Spleen (tissue), 11 donors: ENCODE results near the gene NUAK1. TPM values are rescaled to one million over a fixed set of nuclear protein-coding genes. Genes with fewer than 3 reads are reported as not detected.
A peak's percentile ranks its signal among the peaks of the same experiment; 100 is the strongest.

Experiments used
- DNase-seq: peaks from one replicate; pipeline ENCODE4 v3.0.0-alpha.2; 2020
- H3K27ac ChIP-seq, 8 donors: fragments of 200-600 bp; sonication (generic) in 7 of 8; 1 replicate in 4 of 8; 2 replicates in 4 of 8; pipeline versions ENCODE4 v1.5.0 to v1.8.0; 2016 to 2021; ENCODE audit warnings: inconsistent platforms in 4 of 8, mild to moderate bottlenecking in 4 of 8, moderate library complexity in 1 of 8
- H3K27me3 ChIP-seq, 7 donors: fragments of 200-600 bp; sonication (generic) in 6 of 7; replicated peaks in 1 of 7; 1 replicate in 4 of 7; 2 replicates in 3 of 7; pipeline versions ENCODE4 v1.5.0 to v1.8.0; 2016 to 2021; ENCODE audit warnings: inconsistent platforms in 3 of 7, mild to moderate bottlenecking in 1 of 7
- H3K36me3 ChIP-seq, 6 donors: fragments of 200-600 bp; sonication (generic) in 5 of 6; 1 replicate in 4 of 6; 2 replicates in 2 of 6; pipeline versions ENCODE4 v1.5.0 to v1.8.0; 2016 to 2021; ENCODE audit warnings: inconsistent platforms in 2 of 6
- H3K4me1 ChIP-seq, 6 donors: fragments of 200-600 bp; sonication (generic) in 5 of 6; 1 replicate in 3 of 6; 2 replicates in 3 of 6; pipeline versions ENCODE4 v1.5.0 to v1.8.0; 2016 to 2021; ENCODE audit warnings: inconsistent platforms in 3 of 6
- H3K4me3 ChIP-seq, 8 donors: fragments of 200-600 bp; sonication (generic) in 7 of 8; 1 replicate in 4 of 8; 2 replicates in 4 of 8; pipeline versions ENCODE4 v1.5.0 to v1.8.0; 2016 to 2021; ENCODE audit warnings: inconsistent platforms in 4 of 8, mild to moderate bottlenecking in 4 of 8, moderate library complexity in 2 of 8
- H3K9me3 ChIP-seq, 8 donors: fragments of 200-600 bp; sonication (generic) in 7 of 8; 1 replicate in 4 of 8; 2 replicates in 4 of 8; pipeline versions ENCODE4 v1.5.0 to v1.8.0; 2016 to 2021; ENCODE audit warnings: inconsistent platforms in 4 of 8
- CTCF ChIP-seq, 11 experiments: fragments of 200-600 bp in 7 of 11; fragments of 450-650 bp in 4 of 11; sonication (generic) in 4 of 11; IDR thresholded peaks in 8 of 11; conservative IDR thresholded peaks in 3 of 11; 1 replicate in 7 of 11; 2 replicates in 4 of 11; pipeline versions ENCODE4 v1.4.0 to v1.8.0; 2016 to 2021; ENCODE audit warnings: antibody characterized with exemption in 11 of 11, inconsistent platforms in 4 of 11, mild to moderate bottlenecking in 1 of 11
- POLR2A ChIP-seq, 3 donors: fragments of 450-650 bp; IDR thresholded peaks; one replicate each; pipeline ENCODE4 v1.5.1; 2017; ENCODE audit warnings: antibody characterized with exemption in 3 of 3, mild to moderate bottlenecking in 1 of 3
- POLR2AphosphoS5 ChIP-seq, 3 donors: sonication (generic); formaldehyde crosslinking; IDR thresholded peaks; one replicate each; pipeline ENCODE4 v1.5.1; 2017; ENCODE audit warnings: antibody characterized with exemption in 3 of 3
- WGBS, 5 donors: extraction: QIAGEN DNeasy Blood & Tissue Kit in 3 of 5; methylation state at CpG; one replicate each; pipeline versions ENCODE4 v1.1.5 to v1.1.7; 2013 to 2018; 5-methylcytosine and 5-hydroxymethylcytosine counted together
- intact Hi-C: fragments of 100-400 bp; cut with DNase I; formaldehyde crosslinking; loops from one replicate; pipeline ENCODE4 v1.15.0; 2023; ENCODE audit warnings: low total_unique reads
- polyA plus RNA-seq, 3 donors: library from polyadenylated mRNA; stranded (reverse); fragments of 200-250 nt; gene quantifications; one replicate each; pipeline ENCODE4 v1.2.1, GENCODE V29; 2013
- total RNA-seq, 7 donors: library from RNA; depleted of rRNA in 3 of 7; stranded (reverse); fragments of >200 nt in 3 of 7; fragmentation: NEBNext Ultra II Directional in 4 of 7; extraction: Animal tissue kit (Norgen Biotek cat#: 25700) in 4 of 7; gene quantifications; one replicate each; pipeline versions ENCODE4 v1.1.0 to v1.2.1, GENCODE V29; 2016 to 2021
- donor health status: healthy with polysubstance abuse.
- donor health status: DM: no; HTN: no; CAD: no; lungs with moderate emphysema.
- donor health status: DM: no; HTN: no; CAD: no.
- donor health status: Bipolar disorder and iron deficiency.
- donor health status: healthy.
- donor health status: DM: no; HTN: no; CAD: no.
- donor health status: DM: yes; HTN: yes; CAD: no.

The NUAK1 gene
- total and polyA plus RNA-seq, 10 donors: 0.20 to 3.3 (median 1.2) TPM

GRCh38 chr12:106141452-106141851 lies 2.7 kb upstream of the NUAK1 start:
- DNase-seq: no peak
- H3K4me1 ChIP-seq: peaks cover 5 to 34% (median 21%) of the 10 kb centered on the region in 6 donors
- no peak overlapping the region for H3K27ac ChIP-seq
- WGBS, 5 donors: 71 to 81% (median 81%) methylated on average over 3 of the region's 3 CpGs
- H3K4me3 ChIP-seq: no peak overlapping the region
- peaks cover 0 to 83% (median 40%) of the 10 kb centered on the region in 7 donors for H3K27me3 ChIP-seq
- intact Hi-C loops: no loop called here
- TF ChIP-seq POLR2A (IDR thresholded peaks at IDR 0.05) (no peak), CTCF (IDR thresholded peaks at IDR 0.05 in 8 of 11, conservative IDR thresholded peaks at IDR 0.05 in 3 of 11) (no peak), POLR2AphosphoS5 (IDR thresholded peaks at IDR 0.05) (no peak)
- no peaks in the 10 kb centered on the region for H3K36me3 ChIP-seq
- H3K9me3 ChIP-seq: no peaks in the 10 kb centered on the region

GRCh38 chr12:106141003-106141402 lies 2.2 kb upstream of the NUAK1 start:
- Histone ChIP-seq H3K9me3 (no peaks in the 10 kb centered on the region), H3K36me3 (no peaks in the 10 kb centered on the region), H3K27ac (no peak overlapping the region), H3K4me1 (peaks cover 5 to 38% (median 25%) of the 10 kb centered on the region in 6 donors), H3K4me3 (no peak overlapping the region), H3K27me3 (peaks cover 0 to 85% (median 45%) of the 10 kb centered on the region in 7 donors)
- intact Hi-C loops: no loop called here
- no peak for TF ChIP-seq CTCF (IDR thresholded peaks at IDR 0.05 in 8 of 11, conservative IDR thresholded peaks at IDR 0.05 in 3 of 11)
- TF ChIP-seq POLR2A (IDR thresholded peaks at IDR 0.05): no peak
- no peak for TF ChIP-seq POLR2AphosphoS5 (IDR thresholded peaks at IDR 0.05)
- DNase-seq: no peak

GRCh38 chr12:106140223-106140986 lies 1.7 kb upstream of the NUAK1 start:
- DNase-seq: no peak
- Histone ChIP-seq H3K27me3 (peaks cover 0 to 85% (median 47%) of the 10 kb centered on the region in 7 donors), H3K4me1 (peaks cover 5 to 43% (median 31%) of the 10 kb centered on the region in 6 donors), H3K4me3 (peak overlapping the region in 4 of 8 donors; percentile 43 to 77 (median 55)), H3K9me3 (no peaks in the 10 kb centered on the region), H3K27ac (peak overlapping the region in 1 of 8 donors; percentile 74), H3K36me3 (no peaks in the 10 kb centered on the region)
- no peak for TF ChIP-seq CTCF (IDR thresholded peaks at IDR 0.05 in 8 of 11, conservative IDR thresholded peaks at IDR 0.05 in 3 of 11)
- no peak for TF ChIP-seq POLR2A (IDR thresholded peaks at IDR 0.05)
- no peak for TF ChIP-seq POLR2AphosphoS5 (IDR thresholded peaks at IDR 0.05)
- intact Hi-C loops: no loop called here
- WGBS, 5 donors: 75 to 83% (median 77%) methylated on average over 15 of the region's 15 CpGs

- Histone ChIP-seq H3K4me3 (peak overlapping the region; percentile 35 to 77 (median 47)), H3K36me3 (no peaks in the 10 kb centered on the region), H3K4me1 (peaks cover 5 to 43% (median 31%) of the 10 kb centered on the region in 6 donors), H3K27ac (peak overlapping the region; percentile 53 to 76 (median 70)), H3K9me3 (no peaks in the 10 kb centered on the region), H3K27me3 (peaks cover 0 to 92% (median 47%) of the 10 kb centered on the region in 7 donors)
- TF ChIP-seq POLR2A (IDR thresholded peaks at IDR 0.05) (no peak), POLR2AphosphoS5 (IDR thresholded peaks at IDR 0.05) (peak in 1 of 3 donors; percentile 18)
- intact Hi-C loops: loop anchor here (5.0 kb wide), 1 partner anchor 717 kb away; no protein-coding TSS in a partner anchor
- 3 to 11% (median 6%) methylated on average over 29 to 66 of the region's 66 CpGs for WGBS, 5 donors
- peak; percentile 75 for DNase-seq
These were observed 843 bp upstream of the NUAK1 start for GRCh38 chr12:106139422-106140171.
